NCI-H1105 treated with DMSO at 0.1 percent for 48 hours (cell line): Measurements from ENCODE around the gene TIMM13.
"Not testable (repeated sequence)": the region's sequence is repeated elsewhere in the genome, so short reads cannot be mapped to it uniquely, and the experiment has no call there.

ENCODE experiments used
- DNase-seq: peaks from one replicate; lab custom pipeline; 2025; lab: John Stamatoyannopoulos, UW

Gene TIMM13

GRCh38 chr19:2427429-2428320 lies at the start of gene TIMM13:
Gene TIMM13, minus strand, starts transcription at chr19:2427586. Its CDS starts 53 bp downstream, at chr19:2427533.
- DNase-seq: peak; percentile 95

DNA sequence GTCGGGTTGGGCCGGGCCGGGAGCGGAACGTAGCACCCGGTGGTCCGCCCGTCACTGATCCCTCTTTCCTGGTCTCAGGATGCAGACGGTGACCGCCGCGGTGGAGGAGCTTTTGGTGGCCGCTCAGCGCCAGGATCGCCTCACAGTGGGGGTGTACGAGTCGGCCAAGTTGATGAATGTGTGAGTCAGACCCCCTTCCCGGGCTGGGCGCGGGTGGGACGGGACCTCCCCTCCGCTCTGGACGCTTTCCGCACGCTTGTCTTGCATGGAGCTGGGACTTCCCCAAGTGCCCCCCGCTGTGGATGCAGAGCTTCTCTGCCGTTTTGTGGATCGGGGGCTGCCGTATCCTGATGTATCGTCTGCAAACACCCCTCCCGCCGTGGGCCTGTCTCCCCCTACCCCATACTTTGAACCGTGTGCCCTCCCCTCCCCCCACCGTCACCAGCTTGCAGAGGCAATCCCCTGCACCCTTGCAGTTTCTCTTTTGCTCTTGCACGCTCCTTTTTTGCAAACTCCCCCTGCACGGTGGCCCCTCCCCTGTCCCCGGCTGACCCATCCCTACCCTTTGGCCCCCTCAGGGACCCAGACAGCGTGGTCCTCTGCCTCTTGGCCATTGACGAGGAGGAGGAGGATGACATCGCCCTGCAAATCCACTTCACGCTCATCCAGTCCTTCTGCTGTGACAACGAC lies 49.2 kb upstream of the TIMM13 start:
- DNase-seq: no peak

DNA sequence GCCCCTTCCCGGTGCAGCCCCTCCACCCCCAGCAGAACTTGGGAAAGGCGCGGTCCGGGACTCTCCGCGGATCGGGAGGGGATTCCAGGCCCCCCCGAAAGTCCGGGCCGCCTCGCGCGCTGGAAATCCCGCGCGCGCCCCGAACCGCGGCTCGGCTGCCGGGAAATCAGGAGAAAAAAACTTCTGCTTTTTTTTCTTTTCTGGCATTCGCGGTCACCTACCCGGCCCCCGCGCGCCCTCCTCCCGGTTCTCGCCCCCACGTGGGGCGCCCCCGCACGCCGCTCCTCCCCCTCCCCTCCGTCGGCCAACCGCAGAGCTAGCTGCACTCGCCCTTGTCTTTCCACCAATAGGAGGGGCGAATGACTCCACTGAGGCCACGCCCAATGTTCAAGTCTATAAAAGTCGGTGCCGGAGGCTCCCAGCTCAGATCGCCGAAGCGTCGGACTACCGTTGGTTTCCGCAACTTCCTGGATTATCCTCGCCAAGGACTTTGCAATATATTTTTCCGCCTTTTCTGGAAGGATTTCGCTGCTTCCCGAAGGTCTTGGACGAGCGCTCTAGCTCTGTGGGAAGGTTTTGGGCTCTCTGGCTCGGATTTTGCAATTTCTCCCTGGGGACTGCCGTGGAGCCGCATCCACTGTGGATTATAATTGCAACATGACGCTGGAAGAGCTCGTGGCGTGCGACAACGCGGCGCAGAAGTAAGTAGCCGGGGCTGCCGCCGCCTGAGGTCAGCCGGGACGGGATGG lies 48.5 kb upstream of the TIMM13 start, which contains the start of gene GADD45B:
GADD45B (plus strand) TSS at position 426 of the 749 bp plus-strand sequence; CDS start at position 658, 232 bp downstream.
- peak; percentile 95 for DNase-seq

GRCh38 chr19:2475018-2475701 lies 47.8 kb upstream of the TIMM13 start:
- DNase-seq: no peak

GRCh38 chr19:2474232-2475017 lies 47.0 kb upstream of the TIMM13 start:
- peak; percentile 61 for DNase-seq

DNA sequence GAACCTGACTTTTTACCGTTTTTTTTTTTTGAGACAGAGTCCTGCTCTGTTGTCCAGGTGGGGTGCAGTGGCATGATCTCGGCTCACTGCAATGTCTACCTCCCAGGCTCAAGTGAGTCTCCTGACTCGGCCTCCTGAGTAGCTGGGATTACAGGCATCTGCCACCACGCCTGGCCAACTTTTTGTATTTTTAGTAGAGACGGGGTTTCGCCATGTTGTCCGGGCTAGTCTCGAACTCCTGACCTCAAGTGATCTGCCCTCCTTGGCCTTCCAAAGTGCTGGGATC lies 42.5 kb upstream of the TIMM13 start:
- not testable (repeated sequence) for DNase-seq

- no peak for DNase-seq
Observed at GRCh38 chr19:2469102-2469914, 41.9 kb upstream of the TIMM13 start.

- DNase-seq: no peak
Observed at GRCh38 chr19:2468596-2468995, 41.2 kb upstream of the TIMM13 start.

- no peak for DNase-seq
Observed at GRCh38 chr19:2464389-2464788, 37.0 kb upstream of the TIMM13 start.

- DNase-seq: not testable (repeated sequence)
Observed at GRCh38 chr19:2463694-2464093, 36.3 kb upstream of the TIMM13 start.

- DNase-seq: peak; percentile 47
Observed at GRCh38 chr19:2462635-2463421, 35.4 kb upstream of the TIMM13 start.

DNA sequence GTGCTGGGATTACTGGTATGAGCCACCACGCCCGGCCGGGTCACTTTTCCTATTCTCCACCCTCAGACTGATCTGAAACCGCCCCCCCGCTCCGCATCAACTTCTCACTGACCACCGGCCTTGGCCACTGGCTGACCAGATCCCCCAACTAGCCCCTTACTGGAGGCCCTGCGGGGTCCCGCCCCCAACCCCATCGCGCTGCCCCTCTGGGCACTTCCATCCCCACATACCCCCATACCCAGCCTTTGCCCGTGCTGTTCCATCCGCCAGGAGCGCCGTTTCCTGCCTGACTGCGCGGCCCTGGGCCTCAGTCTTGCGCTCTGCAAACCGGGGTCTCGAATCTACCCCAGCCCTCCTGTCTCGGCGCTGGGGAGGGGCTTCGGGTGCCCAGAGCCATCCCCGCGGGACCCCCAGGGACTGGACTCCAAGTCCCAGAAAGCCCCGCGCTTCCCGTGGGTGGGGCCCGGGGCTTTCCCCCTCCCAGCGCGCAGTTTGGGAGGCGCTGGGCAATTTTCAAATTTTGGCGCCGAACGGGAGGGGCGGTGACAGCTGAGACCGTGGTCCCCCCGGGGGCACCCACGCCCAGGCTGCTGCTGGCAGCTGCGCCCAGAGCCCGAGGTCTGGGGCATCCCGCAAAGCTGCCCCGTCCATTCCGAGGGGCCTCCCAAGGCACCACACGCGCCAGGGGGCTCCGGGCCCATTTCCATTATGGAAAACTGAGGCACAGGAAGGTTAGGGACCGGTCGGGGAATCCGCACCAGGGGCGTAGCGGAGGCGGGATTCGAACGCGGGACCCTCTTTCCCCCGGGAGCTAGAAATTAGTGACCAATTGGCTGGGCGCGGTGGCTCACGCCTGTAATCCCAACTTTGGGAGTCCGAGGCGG lies 34.6 kb upstream of the TIMM13 start:
- peak; percentile 17 for DNase-seq

DNA sequence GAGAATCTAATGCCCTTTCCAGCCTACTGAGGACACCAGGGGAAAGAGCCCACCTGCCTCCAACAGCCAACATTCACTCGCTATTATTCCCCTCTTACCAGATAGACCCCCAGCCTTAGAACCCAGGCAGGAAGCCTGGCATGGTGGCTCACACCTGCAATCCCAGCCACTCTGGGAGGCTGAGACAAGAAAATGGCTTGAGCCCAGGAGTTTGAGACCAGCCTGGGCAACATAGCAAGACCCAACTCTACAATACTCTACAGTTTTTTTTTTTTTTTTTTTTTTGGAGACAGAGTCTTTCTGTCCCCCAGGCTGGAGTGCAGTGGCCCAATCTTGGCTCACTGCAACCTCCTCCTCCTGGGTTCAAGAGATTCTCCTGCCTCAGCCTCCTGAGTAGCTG lies 32.9 kb upstream of the TIMM13 start:
- no peak for DNase-seq

GRCh38 chr19:2458776-2459175 lies 31.4 kb upstream of the TIMM13 start:
- not testable (repeated sequence) for DNase-seq

- DNase-seq: no peak
Observed at GRCh38 chr19:2458054-2458453, 30.7 kb upstream of the TIMM13 start.

DNA sequence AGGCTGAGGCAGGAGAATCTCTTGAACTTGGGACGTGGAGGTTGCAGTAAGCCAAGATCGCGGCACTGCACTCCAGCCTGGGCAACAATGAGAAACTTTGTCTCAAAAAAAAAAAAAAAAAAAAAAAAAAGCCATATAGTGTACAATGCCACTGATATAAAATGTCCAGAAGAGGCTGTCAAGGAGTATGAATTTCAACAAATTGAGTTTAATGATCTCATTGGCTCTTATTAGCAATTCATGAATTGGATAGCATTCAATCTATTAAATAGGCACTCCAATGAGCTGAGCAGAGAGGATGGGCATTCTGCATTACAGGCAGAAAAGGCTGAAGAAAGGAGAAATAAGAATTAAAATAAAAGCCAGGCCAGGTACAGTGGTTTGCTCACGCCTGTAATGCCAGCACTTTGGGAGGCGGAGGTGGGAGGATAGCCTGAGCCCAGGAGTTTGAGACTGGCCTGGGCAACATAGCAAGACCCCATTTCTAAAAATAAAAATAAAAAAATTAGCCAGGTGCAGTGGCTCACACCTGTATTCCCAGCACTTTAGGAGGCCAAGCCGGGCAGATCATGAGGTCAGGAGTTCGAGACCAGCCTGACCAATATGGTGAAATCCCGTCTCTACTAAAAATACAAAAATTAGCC lies 30.1 kb upstream of the TIMM13 start:
- no peak for DNase-seq

- DNase-seq: no peak
Observed at GRCh38 chr19:2455851-2456570, 28.6 kb upstream of the TIMM13 start.
